Liver (tissue), 9 donors: ENCODE results near the gene KIF26B. TPM values are rescaled to one million over a fixed set of nuclear protein-coding genes. Genes with fewer than 3 reads are reported as not detected.

Experiments used
- DNase-seq: peaks from one replicate; pipeline ENCODE4 v3.0.0-alpha.2; 2017; ENCODE audit warnings: low spot score
- H3K27ac ChIP-seq, 2 donors: one replicate each; pipeline ENCODE4 v1.7.0; 2013; ENCODE audit warnings: inconsistent platforms in 2 of 2, low read length in 2 of 2, control low read depth in 1 of 2, low read depth in 1 of 2, mild to moderate bottlenecking in 1 of 2
- H3K27me3 ChIP-seq, 4 donors: one replicate each; pipeline versions ENCODE4 v1.6.1 to v1.7.0; 2013; ENCODE audit warnings: low read length in 3 of 4, inconsistent platforms in 1 of 4, mild to moderate bottlenecking in 1 of 4, moderate library complexity in 1 of 4; ENCODE audit not compliant: control insufficient read depth in 4 of 4, insufficient read depth in 4 of 4
- H3K36me3 ChIP-seq, 4 donors: one replicate each; pipeline versions ENCODE4 v1.6.1 to v1.7.0; 2013; ENCODE audit warnings: low read length in 3 of 4, mild to moderate bottlenecking in 3 of 4, low read depth in 1 of 4, moderate library complexity in 1 of 4; ENCODE audit not compliant: control insufficient read depth in 4 of 4, insufficient read depth in 3 of 4
- H3K4me1 ChIP-seq, 4 donors: one replicate each; pipeline versions ENCODE4 v1.6.1 to v1.7.0; 2013; ENCODE audit warnings: low read length in 3 of 4, mild to moderate bottlenecking in 3 of 4, moderate library complexity in 1 of 4; ENCODE audit not compliant: control insufficient read depth in 4 of 4, insufficient read depth in 4 of 4
- H3K4me3 ChIP-seq, 3 donors: one replicate each; pipeline versions ENCODE4 v1.6.1 to v1.7.0; 2013; ENCODE audit warnings: low read length in 3 of 3, control low read depth in 1 of 3, low read depth in 1 of 3, mild to moderate bottlenecking in 1 of 3
- H3K9ac ChIP-seq, 2 donors: one replicate each; pipeline ENCODE4 v1.7.0; 2013; ENCODE audit warnings: low read length in 2 of 2, mild to moderate bottlenecking in 2 of 2, moderate library complexity in 2 of 2, control low read depth in 1 of 2, low read depth in 1 of 2
- H3K9me3 ChIP-seq, 4 donors: one replicate each; pipeline versions ENCODE4 v1.6.1 to v1.7.0; 2013; ENCODE audit warnings: low read length in 3 of 4; ENCODE audit not compliant: control insufficient read depth in 4 of 4
- ATF3 ChIP-seq: IDR thresholded peaks from 2 replicates; pipeline ENCODE4 v1.6.1; 2016; ENCODE audit warnings: antibody characterized with exemption
- CTCF ChIP-seq: fragments of 150-350 bp; IDR thresholded peaks from 2 replicates; pipeline ENCODE4 v1.5.1; 2017; ENCODE audit warnings: improper control_type of control experiment, low read depth, low read length; ENCODE audit not compliant: missing input control
- EGR1 ChIP-seq, 2 donors: IDR thresholded peaks; 2 replicates each; pipeline ENCODE4 v1.6.1; 2016 to 2018; ENCODE audit warnings: antibody characterized with exemption in 2 of 2, low read depth in 2 of 2
- FOXA1 ChIP-seq: IDR thresholded peaks from 2 replicates; pipeline ENCODE4 v1.6.1; 2016; ENCODE audit warnings: antibody characterized with exemption
- GABPA ChIP-seq, 2 donors: IDR thresholded peaks in 1 of 2; conservative IDR thresholded peaks in 1 of 2; 2 replicates each; pipeline ENCODE4 v1.6.1; 2016; ENCODE audit warnings: antibody characterized with exemption in 2 of 2, mild to moderate bottlenecking in 1 of 2, moderate library complexity in 1 of 2
- HNF4A ChIP-seq, 2 donors: conservative IDR thresholded peaks; 2 replicates each; pipeline ENCODE4 v1.6.1; 2016; ENCODE audit warnings: antibody characterized with exemption in 2 of 2, mild to moderate bottlenecking in 2 of 2
- JUND ChIP-seq, 2 donors: IDR thresholded peaks; 2 replicates each; pipeline ENCODE4 v1.6.1; 2016; ENCODE audit warnings: antibody characterized with exemption in 2 of 2
- RAD21 ChIP-seq, 2 donors: IDR thresholded peaks; 2 replicates each; pipeline ENCODE4 v1.6.1; 2016; ENCODE audit warnings: antibody characterized with exemption in 2 of 2, mild to moderate bottlenecking in 2 of 2
- REST ChIP-seq: IDR thresholded peaks from 2 replicates; pipeline ENCODE4 v1.6.1; 2016; ENCODE audit warnings: antibody characterized with exemption, mild to moderate bottlenecking
- RXRA ChIP-seq, 2 donors: IDR thresholded peaks; 2 replicates each; pipeline ENCODE4 v1.6.1; 2017 to 2018; ENCODE audit warnings: antibody characterized with exemption in 2 of 2, mild to moderate bottlenecking in 1 of 2
- YY1 ChIP-seq: IDR thresholded peaks from 2 replicates; pipeline ENCODE4 v1.6.1; 2016; ENCODE audit warnings: antibody characterized with exemption, mild to moderate bottlenecking
- ZBTB33 ChIP-seq: IDR thresholded peaks from 2 replicates; pipeline ENCODE4 v1.6.1; 2016; ENCODE audit warnings: antibody characterized with exemption
- WGBS: extraction: QIAGEN DNeasy Blood & Tissue Kit; methylation state at CpG from one replicate; pipeline ENCODE4 v1.1.7; 2013; 5-methylcytosine and 5-hydroxymethylcytosine counted together
- polyA plus RNA-seq, 2 donors: library from polyadenylated mRNA; stranded (reverse) in 1 of 2; unstranded in 1 of 2; fragments of 200-250 nt in 1 of 2; fragments of >200 nt in 1 of 2; fragmentation: Nextera tagmentation in 1 of 2; extraction: Ambion mirVana in 1 of 2; gene quantifications; one replicate each; pipeline versions ENCODE4 v1.2.1 to v1.2.3, GENCODE V29; 2013 to 2015
- total RNA-seq, 2 donors: library from RNA; depleted of rRNA; stranded (reverse); fragments of >200 nt; gene quantifications; one replicate each; pipeline ENCODE4 v1.2.3, GENCODE V29; 2014
- donor health status: healthy.
- donor health status: healthy.
- donor health status: healthy.
- donor health status: healthy.
- donor health status: healthy.

KIF26B gene
- total and polyA plus RNA-seq, 4 donors, result 0.10 to 1.7 (median 0.34) TPM

GRCh38 chr1:245197911-245198379 lies 43.2 kb downstream of the KIF26B start:
- Histone ChIP-seq H3K9ac (no peak overlapping the region), H3K4me3 (no peak overlapping the region), H3K27ac (no peak overlapping the region), H3K36me3 (no peaks in the 10 kb centered on the region), H3K27me3 (no peaks in the 10 kb centered on the region), H3K4me1 (no peaks in the 10 kb centered on the region), H3K9me3 (no peaks in the 10 kb centered on the region)
- WGBS, result 5% methylated on average over 1 of the region's 1 CpG
- DNase-seq, result no peak
- no peak for TF ChIP-seq RXRA (IDR thresholded peaks at IDR 0.05)
- TF ChIP-seq RAD21 (IDR thresholded peaks at IDR 0.05), result peak in 1 of 2 donors; percentile 13

GRCh38 chr1:245198748-245199516 lies 44.1 kb downstream of the KIF26B start:
- Histone ChIP-seq H3K36me3 (no peaks in the 10 kb centered on the region), H3K9ac (no peak overlapping the region), H3K4me3 (no peak overlapping the region), H3K27ac (no peak overlapping the region), H3K4me1 (no peaks in the 10 kb centered on the region), H3K27me3 (no peaks in the 10 kb centered on the region), H3K9me3 (no peaks in the 10 kb centered on the region)
- DNase-seq, result no peak
- TF ChIP-seq YY1, result no peak
- TF ChIP-seq GABPA (IDR thresholded peaks at IDR 0.05 in 1 of 2, conservative IDR thresholded peaks at IDR 0.05 in 1 of 2), result no peak
- TF ChIP-seq EGR1 (IDR thresholded peaks at IDR 0.05; ENCODE audit: low read depth in 2 of 2), result no peak
- WGBS, result 60% methylated on average over 12 of the region's 12 CpGs

- H3K27ac ChIP-seq, result no peak overlapping the region
- 85% methylated on average over 4 of the region's 4 CpGs for WGBS
- H3K4me3 ChIP-seq, result no peak overlapping the region
- no peak for TF ChIP-seq FOXA1
- no peak for TF ChIP-seq ATF3
- no peak for TF ChIP-seq ZBTB33
- TF ChIP-seq REST, result no peak
- no peak for TF ChIP-seq HNF4A (conservative IDR thresholded peaks at IDR 0.05)
- TF ChIP-seq YY1, result no peak
- no peak for TF ChIP-seq JUND (IDR thresholded peaks at IDR 0.05)
- no peak for TF ChIP-seq CTCF
- H3K9me3 ChIP-seq, result no peaks in the 10 kb centered on the region
- no peak for DNase-seq
- H3K4me1 ChIP-seq, result no peaks in the 10 kb centered on the region
- no peaks in the 10 kb centered on the region for H3K36me3 ChIP-seq
- no peak overlapping the region for H3K9ac ChIP-seq
- no peaks in the 10 kb centered on the region for H3K27me3 ChIP-seq
Measured at GRCh38 chr1:245200146-245200545, 45.4 kb downstream of the KIF26B start.
